Measurements from ENCODE around the gene CLDN6. TPM values are rescaled to one million over a fixed set of nuclear protein-coding genes. Genes with fewer than 3 reads are reported as not detected.

Gene CLDN6
- total RNA-seq, 1 experiment from 2014 or later = 0.49 TPM

DNA sequence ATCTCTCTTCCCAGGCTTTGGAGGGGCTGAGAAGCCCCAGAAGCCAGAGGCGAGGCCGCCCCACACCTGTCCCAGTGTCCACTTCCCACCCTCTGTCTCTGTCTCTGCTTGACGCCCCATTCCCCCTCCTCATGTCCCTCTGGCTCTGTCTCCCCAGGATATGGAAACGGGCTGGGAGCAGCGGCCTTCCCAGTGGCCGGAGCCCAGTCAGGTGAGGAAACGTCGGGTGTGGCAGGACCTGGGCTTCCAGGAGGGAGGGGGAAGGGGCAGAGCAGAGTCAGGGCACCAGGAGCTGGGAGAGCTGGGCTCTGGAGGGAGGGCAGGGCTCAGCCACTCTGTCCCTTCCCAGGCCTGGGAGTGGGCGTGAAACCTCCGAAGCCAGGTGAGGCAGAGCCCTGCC is 27.1 kb downstream of the CLDN6 start:
- no peaks in the 10 kb centered on the region for H4K20me1 ChIP-seq (ENCODE audit: insufficient read depth)
- POLR2A ChIA-PET = interaction anchor here (0.6 kb wide), 1 partner anchor 29 kb away, joined by 3 read pairs; no protein-coding TSS in a partner anchor
- peaks cover 11 to 28% of the 10 kb centered on the region in 2 experiments for H3K4me1 ChIP-seq (ENCODE audit: control insufficient read depth in 1 of 2, insufficient read depth in 2 of 2, low read length in 2 of 2)
- DNase-seq (ENCODE audit: low read depth, low spot score) = no peak
- H3K9me2 ChIP-seq (ENCODE audit: insufficient read depth) = no peaks in the 10 kb centered on the region
- CTCF ChIA-PET = no interaction called here
- ATAC-seq = peak; percentile 55
- no TSS peak for BruUV-seq (replicated peaks)
- no peaks in the 10 kb centered on the region for H3K36me3 ChIP-seq (ENCODE audit: control insufficient read depth in 1 of 2, insufficient read depth in 2 of 2, low read length in 2 of 2)
- no peak overlapping the region; the same call in 1 of the 2 replicates for H3K27ac ChIP-seq (ENCODE audit: low read depth, low read length)
- RAD21 ChIA-PET (ENCODE audit: low non-redundant PET in 1 of 2, low total read pairs in 2 of 2, uncharacterized antibody in 2 of 2, unreplicated experiment in 2 of 2) = no interaction called here
- H3K79me2 ChIP-seq (ENCODE audit: insufficient read depth, low read length) = no peaks in the 10 kb centered on the region
- no peak overlapping the region for H2AFZ ChIP-seq (ENCODE audit: low read depth, low read length, poor library complexity, severe bottlenecking)
- TF ChIP-seq ZFX (IDR thresholded peaks at IDR 0.05) (no peak), CBX3 (IDR thresholded peaks at IDR 0.05; ENCODE audit: low read depth) (no peak), SRF (IDR thresholded peaks at IDR 0.05; ENCODE audit: low read depth) (no peak), EGR1 (IDR thresholded peaks at IDR 0.05; ENCODE audit: low read depth) (no peak), JUND (IDR thresholded peaks at IDR 0.05) (no peak), YY1 (IDR thresholded peaks at IDR 0.05; ENCODE audit: extremely low read depth, insufficient replicate concordance, low read depth, low read length) (no peak), SP1 (IDR thresholded peaks at IDR 0.05; ENCODE audit: low read depth) (no peak), POLR2AphosphoS5 (IDR thresholded peaks at IDR 0.05; ENCODE audit: low read depth, low read length) (no peak), EZH2phosphoT487 (IDR thresholded peaks at IDR 0.05; ENCODE audit: borderline replicate concordance) (no peak), FOSL1 (IDR thresholded peaks at IDR 0.05; ENCODE audit: low read depth) (no peak), EZH2 (IDR thresholded peaks at IDR 0.05) (no peak), CEBPB (IDR thresholded peaks at IDR 0.05; ENCODE audit: low read depth) (no peak), POLR2A (IDR thresholded peaks at IDR 0.05; ENCODE audit: borderline replicate concordance, extremely low read depth, insufficient read depth, insufficient read length) (no peak), ZNF274 (IDR thresholded peaks at IDR 0.05; ENCODE audit: low read depth, low read length) (no peak), TCF7L2 (IDR thresholded peaks at IDR 0.05; ENCODE audit: borderline replicate concordance, extremely low read depth, insufficient read depth, insufficient read length) (no peak)
- TF ChIP-seq, protein P1, sequence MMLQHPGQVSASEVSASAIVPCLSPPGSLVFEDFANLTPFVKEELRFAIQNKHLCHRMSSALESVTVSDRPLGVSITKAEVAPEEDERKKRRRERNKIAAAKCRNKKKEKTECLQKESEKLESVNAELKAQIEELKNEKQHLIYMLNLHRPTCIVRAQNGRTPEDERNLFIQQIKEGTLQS (IDR thresholded peaks at IDR 0.05) = no peak
- TF ChIP-seq, protein P2, sequence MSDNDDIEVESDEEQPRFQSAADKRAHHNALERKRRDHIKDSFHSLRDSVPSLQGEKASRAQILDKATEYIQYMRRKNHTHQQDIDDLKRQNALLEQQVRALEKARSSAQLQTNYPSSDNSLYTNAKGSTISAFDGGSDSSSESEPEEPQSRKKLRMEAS (IDR thresholded peaks at IDR 0.05) = no peak
- H3K9ac ChIP-seq (ENCODE audit: low read length) = no peak overlapping the region
- no peaks in the 10 kb centered on the region for H3K9me3 ChIP-seq (ENCODE audit: control insufficient read depth in 1 of 2, insufficient read depth in 1 of 2, low read depth in 1 of 2, low read length in 2 of 2)
- peak overlapping the region; percentile 32 for H3K4me2 ChIP-seq (ENCODE audit: low read length)
- intact Hi-C loops (cut with micrococcal nuclease) = no loop called here
- no peak overlapping the region for H3K4me3 ChIP-seq (replicated peaks in 1 of 2; ENCODE audit: low read depth in 1 of 2, low read length in 2 of 2)
- no peaks in the 10 kb centered on the region for H3K27me3 ChIP-seq (ENCODE audit: insufficient read depth, low read length)

Measured in HCT116 (cell line).